GM08714 (cell line): ENCODE results near the gene ACBD6.

Experiments used
- H3K4me3 ChIP-seq: fragments of 200-500 bp; sonication (Bioruptor generic); 2 replicates; pipeline ENCODE4 v1.5.1; 2014; ENCODE audit warnings: mild to moderate bottlenecking, low read length, inconsistent platforms
- ZNF274 ChIP-seq: IDR thresholded peaks from 2 replicates; pipeline ENCODE4 v1.6.1; 2012; ENCODE audit warnings: mild to moderate bottlenecking, low read depth, low read length

The ACBD6 gene

GRCh38 chr1:180310095-180310494, 192.3 kb downstream of the ACBD6 start:
- no peak overlapping the region for H3K4me3 ChIP-seq
- TF ChIP-seq ZNF274 = no peak

GRCh38 chr1:180309338-180309737, 193.0 kb downstream of the ACBD6 start:
- H3K4me3 ChIP-seq = no peak overlapping the region
- no peak for TF ChIP-seq ZNF274

GRCh38 chr1:180301135-180301742, 201.1 kb downstream of the ACBD6 start:
- no peak for TF ChIP-seq ZNF274
- no peak overlapping the region for H3K4me3 ChIP-seq

- no peak overlapping the region for H3K4me3 ChIP-seq
- TF ChIP-seq ZNF274 = no peak
Measured at GRCh38 chr1:180299479-180300221, 202.7 kb downstream of the ACBD6 start.

- TF ChIP-seq ZNF274 = no peak
- no peak overlapping the region for H3K4me3 ChIP-seq
Measured at GRCh38 chr1:180295999-180296398, 206.4 kb downstream of the ACBD6 start.

- no peak overlapping the region for H3K4me3 ChIP-seq
- no peak for TF ChIP-seq ZNF274
Measured at GRCh38 chr1:180294711-180295110, 207.7 kb downstream of the ACBD6 start.

- no peak overlapping the region for H3K4me3 ChIP-seq
- no peak for TF ChIP-seq ZNF274
Measured at GRCh38 chr1:180291004-180291403, 211.4 kb downstream of the ACBD6 start.

- no peak overlapping the region for H3K4me3 ChIP-seq
- no peak for TF ChIP-seq ZNF274
Measured at GRCh38 chr1:180290265-180291001, 211.9 kb downstream of the ACBD6 start.

GRCh38 chr1:180288940-180289339, 213.4 kb downstream of the ACBD6 start:
- TF ChIP-seq ZNF274 = no peak

GRCh38 chr1:180287988-180288705, 214.2 kb downstream of the ACBD6 start:
- no peak overlapping the region for H3K4me3 ChIP-seq
- no peak for TF ChIP-seq ZNF274

More at GRCh38 chr1:180288940-180289339, 213.4 kb downstream of the ACBD6 start:
- H3K4me3 ChIP-seq = no peak overlapping the region

- TF ChIP-seq ZNF274 = no peak
- H3K4me3 ChIP-seq = no peak overlapping the region
Measured at GRCh38 chr1:180286417-180286816, 216.0 kb downstream of the ACBD6 start.

- no peak overlapping the region for H3K4me3 ChIP-seq
- TF ChIP-seq ZNF274 = no peak
Measured at GRCh38 chr1:180283098-180283497, 219.3 kb downstream of the ACBD6 start.

- TF ChIP-seq ZNF274 = no peak
- H3K4me3 ChIP-seq = no peak overlapping the region
Measured at GRCh38 chr1:180282401-180283044, 219.9 kb downstream of the ACBD6 start.

- TF ChIP-seq ZNF274 = no peak
- H3K4me3 ChIP-seq = no peak overlapping the region
Measured at GRCh38 chr1:180281490-180281889, 220.9 kb downstream of the ACBD6 start.
